K562 (cell line): ENCODE data around the gene FBN1. TPM values are rescaled to one million over a fixed set of nuclear protein-coding genes. Genes with fewer than 3 reads are reported as not detected.
A peak's percentile ranks its signal among the peaks of the same experiment; 100 is the strongest.

ENCODE experiments used
- ATAC-seq: fragments of 200-7000 bp; cut with Tn5 transposase; 3 replicates; pipeline ENCODE4 v1.9.1; 2020; ENCODE audit warnings: moderate library complexity
- BruUV-seq: library from RNA; stranded (reverse); fragments of 400-500 nt; replicated peaks from 2 replicates; lab custom pipeline; 2021; lab: Mats Ljungman, UMichigan
- CTCF ChIA-PET: fragments of 300-600 bp; formaldehyde crosslinking; extraction: SDS; loops from one replicate; lab custom pipeline; 2021; ENCODE audit warnings: low intra/inter-chr PET ratio; lab: Yijun Ruan, JAX
- POLR2A ChIA-PET: fragments of 300-600, 350-650 bp; sonication (Branson Sonifier 250); formaldehyde crosslinking; extraction: SDS; loops from one replicate; lab custom pipeline; 2021; ENCODE audit warnings: antibody characterized with exemption, inconsistent platforms; lab: Yijun Ruan, JAX
- DNase-seq, 4 experiments: peaks; one replicate each; pipeline versions ENCODE4 v3.0.0 to v3.0.0-alpha.2; 2011 to 2018; ENCODE audit warnings: low spot score in 3 of 4, mixed read lengths in 3 of 4; ENCODE audit errors: extremely low read depth in 1 of 4
- FAIRE-seq: peaks from 2 replicates; lab custom pipeline; 2011; peaks lifted over from hg19 to GRCh38; lab: Jason Lieb, UNC
- H2AFZ ChIP-seq: 2 replicates; pipeline ENCODE4 v1.6.0; 2011; ENCODE audit warnings: low read depth, low read length, control low read depth, inconsistent platforms
- H3K27ac ChIP-seq: fragments of 200-600 bp; 3 replicates; pipeline ENCODE4 v1.8.0; 2011; ENCODE audit warnings: low read depth, mild to moderate bottlenecking, control low read depth, inconsistent platforms, low read length, moderate library complexity, mixed read lengths; ENCODE audit errors: extremely low read depth
- H3K27me3 ChIP-seq, 2 experiments: fragments of 300-600 bp in 1 of 2; 2 replicates in 1 of 2; 3 replicates in 1 of 2; pipeline versions ENCODE4 v1.6.0 to v1.8.0; 2011; ENCODE audit warnings: inconsistent platforms in 2 of 2, low read length in 2 of 2, mild to moderate bottlenecking in 1 of 2, mixed read lengths in 1 of 2, moderate library complexity in 1 of 2; ENCODE audit not compliant: control insufficient read depth in 2 of 2, insufficient read depth in 2 of 2
- H3K36me3 ChIP-seq: fragments of 300-600 bp; 3 replicates; pipeline ENCODE4 v1.8.0; 2011; ENCODE audit warnings: mild to moderate bottlenecking, low read length, inconsistent platforms; ENCODE audit not compliant: control insufficient read depth, insufficient read depth
- H3K4me1 ChIP-seq, 2 experiments: fragments of 200-600 bp in 1 of 2; replicated peaks in 1 of 2; 2 replicates in 1 of 2; 3 replicates in 1 of 2; pipeline versions ENCODE4 v1.5.1 to v1.8.0; 2011; ENCODE audit warnings: inconsistent platforms in 2 of 2, low read length in 2 of 2, mild to moderate bottlenecking in 1 of 2, mixed read lengths in 1 of 2, moderate library complexity in 1 of 2; ENCODE audit not compliant: control insufficient read depth in 2 of 2, insufficient read depth in 2 of 2
- H3K4me2 ChIP-seq: 2 replicates; pipeline ENCODE4 v1.6.1; 2011; ENCODE audit warnings: low read length, control low read depth, inconsistent platforms, mixed read lengths; ENCODE audit not compliant: insufficient read depth
- H3K4me3 ChIP-seq: fragments of 200-600 bp; sonication (generic), shearing (Covaris generic); 2 replicates; pipeline ENCODE4 v1.5.1; 2016; ENCODE audit warnings: control low read depth, inconsistent platforms
- H3K79me2 ChIP-seq: fragments of 200-600 bp; 3 replicates; pipeline ENCODE4 v1.8.0; 2011; ENCODE audit warnings: low read length, inconsistent platforms; ENCODE audit not compliant: control insufficient read depth, insufficient read depth
- H3K9ac ChIP-seq, 2 experiments: 2 replicates each; pipeline versions ENCODE4 v1.6.0 to v1.6.1; 2011; ENCODE audit warnings: low read depth in 2 of 2, low read length in 2 of 2, control low read depth in 1 of 2, inconsistent platforms in 1 of 2, mild to moderate bottlenecking in 1 of 2, mixed read lengths in 1 of 2; ENCODE audit not compliant: insufficient read depth in 1 of 2
- H3K9me1 ChIP-seq: one replicate; pipeline ENCODE4 v1.6.0; 2011; ENCODE audit warnings: inconsistent platforms, mild to moderate bottlenecking, low read length, moderate library complexity; ENCODE audit not compliant: control insufficient read depth, insufficient read depth
- H3K9me3 ChIP-seq: replicated peaks from 2 replicates; pipeline ENCODE4 v1.5.1; 2011; ENCODE audit warnings: low read depth, low read length, inconsistent platforms; ENCODE audit not compliant: control insufficient read depth, insufficient read depth
- H4K20me1 ChIP-seq: replicated peaks from 2 replicates; pipeline ENCODE4 v1.6.1; 2011; ENCODE audit warnings: low read length, inconsistent platforms, mixed read lengths; ENCODE audit not compliant: control insufficient read depth, insufficient read depth
- CLOCK ChIP-seq: fragments of 250-450 bp; sonication (Bioruptor Pico); IDR thresholded peaks from 2 replicates; pipeline ENCODE4 v1.4.0; 2020; ENCODE audit warnings: mild to moderate bottlenecking, moderate library complexity, borderline replicate concordance
- DIDO1 ChIP-seq: fragments of 450-650 bp; IDR thresholded peaks from 2 replicates; pipeline ENCODE4 v1.6.1; 2016; ENCODE audit warnings: low read depth, missing biosample characterization, missing genetic modification characterization
- HDAC6 ChIP-seq: IDR thresholded peaks from 2 replicates; pipeline ENCODE4 v1.6.1; 2012; ENCODE audit warnings: low read depth, mild to moderate bottlenecking, control low read depth, inconsistent platforms, low read length, moderate library complexity
- MAX ChIP-seq: sonication (generic); formaldehyde crosslinking; IDR thresholded peaks from 2 replicates; pipeline ENCODE4 v1.9.0; 2022; ENCODE audit warnings: mild to moderate bottlenecking, missing genetic modification reagents
- MYNN ChIP-seq, 2 experiments: sonication (generic); formaldehyde crosslinking in 1 of 2; IDR thresholded peaks; 2 replicates each; pipeline versions ENCODE4 v1.5.0 to v1.6.1; 2016 to 2020; ENCODE audit warnings: antibody characterized with exemption in 1 of 2, missing genetic modification reagents in 1 of 2
- NONO ChIP-seq, 2 experiments: fragments of 200-400 bp in 1 of 2; fragments of 450-650 bp in 1 of 2; formaldehyde crosslinking in 1 of 2; IDR thresholded peaks; 2 replicates each; pipeline ENCODE4 v1.6.1; 2017; ENCODE audit warnings: low read depth in 2 of 2, mild to moderate bottlenecking in 2 of 2, moderate library complexity in 2 of 2, low read length in 1 of 2
- POLR2AphosphoS5 ChIP-seq: IDR thresholded peaks from 2 replicates; pipeline ENCODE4 v1.6.1; 2011; ENCODE audit warnings: mild to moderate bottlenecking, low read depth, low read length, moderate library complexity; ENCODE audit not compliant: control insufficient read depth, insufficient read depth
- SPI1 ChIP-seq: IDR thresholded peaks from 2 replicates; pipeline ENCODE4 v1.6.1; 2011; ENCODE audit warnings: low read depth, low read length, control low read depth, borderline replicate concordance
- ZNF175 ChIP-seq: fragments of 200-800 bp; sonication (Bioruptor generic); IDR thresholded peaks from 2 replicates; pipeline ENCODE4 v1.6.1; 2016; ENCODE audit warnings: low read depth, mild to moderate bottlenecking, missing genetic modification characterization, missing compliant biosample characterization
- ZNF696 ChIP-seq: fragments of 250-450 bp; sonication (Bioruptor Pico); conservative IDR thresholded peaks from 2 replicates; pipeline ENCODE4 v1.4.0; 2020; ENCODE audit warnings: mild to moderate bottlenecking, moderate library complexity
- WGBS: fragments of 100-300 bp; shearing (Covaris generic); methylation state at CpG from one replicate; pipeline ENCODE4 v1.1.6; 2016; ENCODE audit warnings: low coverage, mixed read lengths; ENCODE audit not compliant: insufficient coverage; ENCODE audit errors: missing lambda C conversion rate; 5-methylcytosine and 5-hydroxymethylcytosine counted together
- in situ Hi-C: fragments of 300-500 bp; cut with MboI; formaldehyde crosslinking; loops from 4 replicates; pipeline ENCODE4 v1.15.0; 2018; ENCODE audit warnings: inconsistent platforms, mixed read lengths
- intact Hi-C: fragments of 100-400 bp; cut with micrococcal nuclease; formaldehyde crosslinking; loops from 2 replicates; pipeline ENCODE4 v1.14.2; 2022
- polyA plus RNA-seq, 8 experiments: library from polyadenylated mRNA; depleted of rRNA in 4 of 8; stranded (reverse) in 5 of 8; unstranded in 3 of 8; fragments of >200 nt; fragmentation: Nextera tagmentation in 2 of 8; fragmentation: Illumina TruSeq in 1 of 8; extraction: Ambion mirVana in 2 of 8; extraction: Trizol in 1 of 8; gene quantifications; 2 replicates each; pipeline versions ENCODE4 v1.2.1 to v1.2.3, GENCODE V29; 2011 to 2014; ENCODE audit warnings: inconsistent platforms in 1 of 8, missing spikeins in 1 of 8
- total RNA-seq, 7 experiments: library from RNA; depleted of rRNA in 6 of 7; stranded (reverse); fragments of >200 nt in 6 of 7; fragmentation: Illumina TruSeq in 2 of 7; extraction: Trizol in 2 of 7; gene quantifications; 2 replicates each; pipeline versions ENCODE4 v1.2.1 to v1.2.3, GENCODE V29; 2011 to 2021; ENCODE audit warnings: low replicate concordance in 1 of 7
- TF ChIP-seq, protein P1 (sequence below): fragments of 450-650 bp; IDR thresholded peaks from 2 replicates; pipeline ENCODE4 v1.7.0; 2016; ENCODE audit warnings: borderline replicate concordance

Gene FBN1
- total and polyA plus RNA-seq, 9 of the 15 experiments (the other 6 are each of a cell fraction or from before 2014, with no cell fraction given): 0.15 to 1.2 (median 0.60) TPM

GRCh38 chr15:48530528-48530927 lies 115.0 kb downstream of the FBN1 start:
- TF ChIP-seq CLOCK (CRISPR knock-in tag): no peak
- no peak for TF ChIP-seq HDAC6
- TF ChIP-seq POLR2AphosphoS5: no peak
- TF ChIP-seq MAX (CRISPR knock-in tag): no peak
- TF ChIP-seq SPI1: peak; percentile 36; the same call in 1 of the 2 replicates
- no peak for TF ChIP-seq NONO (IDR thresholded peaks at IDR 0.05; ENCODE audit: low read depth in 2 of 2, low read length in 1 of 2)
- peak; percentile 89; the same call in 1 of the 2 replicates for TF ChIP-seq MYNN (IDR thresholded peaks at IDR 0.05)
- peak; percentile 53; the same call in 1 of the 2 replicates for TF ChIP-seq MYNN (CRISPR knock-in tag; IDR thresholded peaks at IDR 0.05)
- TF ChIP-seq ZNF696 (CRISPR knock-in tag): no peak
- no peak for TF ChIP-seq ZNF175 (CRISPR knock-in tag)
- TF ChIP-seq DIDO1 (tag): no peak
- TF ChIP-seq, protein P1, sequence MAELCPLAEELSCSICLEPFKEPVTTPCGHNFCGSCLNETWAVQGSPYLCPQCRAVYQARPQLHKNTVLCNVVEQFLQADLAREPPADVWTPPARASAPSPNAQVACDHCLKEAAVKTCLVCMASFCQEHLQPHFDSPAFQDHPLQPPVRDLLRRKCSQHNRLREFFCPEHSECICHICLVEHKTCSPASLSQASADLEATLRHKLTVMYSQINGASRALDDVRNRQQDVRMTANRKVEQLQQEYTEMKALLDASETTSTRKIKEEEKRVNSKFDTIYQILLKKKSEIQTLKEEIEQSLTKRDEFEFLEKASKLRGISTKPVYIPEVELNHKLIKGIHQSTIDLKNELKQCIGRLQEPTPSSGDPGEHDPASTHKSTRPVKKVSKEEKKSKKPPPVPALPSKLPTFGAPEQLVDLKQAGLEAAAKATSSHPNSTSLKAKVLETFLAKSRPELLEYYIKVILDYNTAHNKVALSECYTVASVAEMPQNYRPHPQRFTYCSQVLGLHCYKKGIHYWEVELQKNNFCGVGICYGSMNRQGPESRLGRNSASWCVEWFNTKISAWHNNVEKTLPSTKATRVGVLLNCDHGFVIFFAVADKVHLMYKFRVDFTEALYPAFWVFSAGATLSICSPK: no peak
- Histone ChIP-seq H3K9me3 (no peaks in the 10 kb centered on the region), H3K79me2 (no peaks in the 10 kb centered on the region), H3K27me3 (peaks cover 0 to 4% of the 10 kb centered on the region in 2 experiments; a peak in 3 of 5 replicates), H3K4me2 (no peak overlapping the region), H3K4me1 (no peaks in the 10 kb centered on the region), H3K9me1 (no peaks in the 10 kb centered on the region), H2AFZ (no peak overlapping the region), H3K27ac (no peak overlapping the region), H3K4me3 (no peak overlapping the region), H3K36me3 (no peaks in the 10 kb centered on the region), H4K20me1 (no peaks in the 10 kb centered on the region), H3K9ac (no peak overlapping the region)
- in situ Hi-C loops (no loop called here), intact Hi-C loops (no loop called here)
- ATAC-seq: no peak
- WGBS: 26% methylated on average over 4 of the region's 4 CpGs
- ChIA-PET CTCF (no interaction called here), POLR2A (interaction anchor here (1.2 kb wide), 1 partner anchor 16 kb away, joined by 3 read pairs; no protein-coding TSS in a partner anchor)
- FAIRE-seq: no peak
- DNase-seq: no peak
- BruUV-seq: no TSS peak
